Activated T-helper 17 cell treated with anti-CD3 and anti-CD28 coated beads, Interleukin-2, amount 50 U/mL, for 72 hours (primary cell): Measurements from ENCODE around the gene GPC5. TPM values are rescaled to one million over a fixed set of nuclear protein-coding genes. Genes with fewer than 3 reads are reported as not detected.
"Not testable (repeated sequence)": the region's sequence is repeated elsewhere in the genome, so short reads cannot be mapped to it uniquely, and the experiment has no call there.

ENCODE experiments used
- ATAC-seq: fragments of 150-1000 bp; cut with Tn5 transposase; replicated peaks from 2 replicates; pipeline ENCODE4 v1.10.0; 2021; ENCODE audit warnings: mild to moderate bottlenecking, moderate library complexity
- H3K27ac Mint-ChIP-seq: one replicate; pipeline ENCODE4 v1.8.0; 2022; ENCODE audit warnings: mixed read lengths
- H3K27me3 Mint-ChIP-seq: one replicate; pipeline ENCODE4 v1.8.0; 2022; ENCODE audit warnings: mixed read lengths
- H3K36me3 Mint-ChIP-seq: one replicate; pipeline ENCODE4 v1.8.0; 2022; ENCODE audit warnings: low read depth, mild to moderate bottlenecking, mixed read lengths
- H3K4me1 Mint-ChIP-seq: one replicate; pipeline ENCODE4 v1.8.0; 2022; ENCODE audit warnings: mixed read lengths
- H3K4me3 Mint-ChIP-seq: one replicate; pipeline ENCODE4 v1.8.0; 2022; ENCODE audit warnings: mild to moderate bottlenecking, mixed read lengths
- H3K9me3 Mint-ChIP-seq: one replicate; pipeline ENCODE4 v1.8.0; 2022; ENCODE audit warnings: mixed read lengths
- total RNA-seq, 2 donors: library from RNA; stranded (reverse); gene quantifications; one replicate each; pipeline ENCODE4 v1.2.3, GENCODE V29; 2022

GPC5 gene
- total RNA-seq, 2 donors from 2014 or later, result 0.09 to 0.29 TPM

- Mint-ChIP-seq H3K36me3 (no peaks in the 10 kb centered on the region), H3K27ac (no peak overlapping the region), H3K4me1 (no peaks in the 10 kb centered on the region), H3K27me3 (no peaks in the 10 kb centered on the region), H3K9me3 (no peaks in the 10 kb centered on the region), H3K4me3 (no peak overlapping the region)
- no peak for ATAC-seq
Measured at GRCh38 chr13:91762957-91763356, 364.5 kb downstream of the GPC5 start.

DNA sequence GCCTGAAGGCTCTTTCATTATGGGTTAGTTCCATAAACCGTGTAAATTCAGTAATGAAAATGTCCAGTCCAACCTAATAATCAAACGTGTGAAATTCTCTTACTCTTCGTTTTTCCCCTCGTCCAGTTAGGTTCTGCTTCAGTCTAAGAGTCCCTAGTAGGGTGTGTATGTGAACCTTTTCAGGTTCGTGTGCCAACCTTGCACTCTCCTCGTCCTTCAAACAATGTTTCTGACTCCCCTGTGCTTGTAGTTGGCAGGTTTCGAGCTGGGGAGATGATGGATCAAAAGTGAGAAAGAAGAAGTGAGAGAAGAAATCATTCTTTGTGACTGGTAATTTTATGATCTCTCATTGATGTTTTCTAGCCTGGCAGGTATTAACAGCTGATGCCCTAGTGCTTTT lies 366.1 kb downstream of the GPC5 start:
- no peaks in the 10 kb centered on the region for H3K9me3 Mint-ChIP-seq
- H3K27ac Mint-ChIP-seq, result no peak overlapping the region
- no peak for ATAC-seq
- H3K4me1 Mint-ChIP-seq, result no peaks in the 10 kb centered on the region
- no peaks in the 10 kb centered on the region for H3K27me3 Mint-ChIP-seq
- no peak overlapping the region for H3K4me3 Mint-ChIP-seq
- H3K36me3 Mint-ChIP-seq, result no peaks in the 10 kb centered on the region

- no peaks in the 10 kb centered on the region for H3K36me3 Mint-ChIP-seq
- H3K4me3 Mint-ChIP-seq, result no peak overlapping the region
- no peaks in the 10 kb centered on the region for H3K4me1 Mint-ChIP-seq
- H3K27ac Mint-ChIP-seq, result no peak overlapping the region
- H3K27me3 Mint-ChIP-seq, result no peaks in the 10 kb centered on the region
- ATAC-seq, result no peak
- H3K9me3 Mint-ChIP-seq, result no peaks in the 10 kb centered on the region
Measured at GRCh38 chr13:91767651-91768050, 369.2 kb downstream of the GPC5 start.

GRCh38 chr13:91768746-91769145 lies 370.3 kb downstream of the GPC5 start:
- no peaks in the 10 kb centered on the region for H3K9me3 Mint-ChIP-seq
- H3K27me3 Mint-ChIP-seq, result no peaks in the 10 kb centered on the region
- no peaks in the 10 kb centered on the region for H3K4me1 Mint-ChIP-seq
- no peak overlapping the region for H3K4me3 Mint-ChIP-seq
- no peak for ATAC-seq
- H3K36me3 Mint-ChIP-seq, result no peaks in the 10 kb centered on the region
- no peak overlapping the region for H3K27ac Mint-ChIP-seq

DNA sequence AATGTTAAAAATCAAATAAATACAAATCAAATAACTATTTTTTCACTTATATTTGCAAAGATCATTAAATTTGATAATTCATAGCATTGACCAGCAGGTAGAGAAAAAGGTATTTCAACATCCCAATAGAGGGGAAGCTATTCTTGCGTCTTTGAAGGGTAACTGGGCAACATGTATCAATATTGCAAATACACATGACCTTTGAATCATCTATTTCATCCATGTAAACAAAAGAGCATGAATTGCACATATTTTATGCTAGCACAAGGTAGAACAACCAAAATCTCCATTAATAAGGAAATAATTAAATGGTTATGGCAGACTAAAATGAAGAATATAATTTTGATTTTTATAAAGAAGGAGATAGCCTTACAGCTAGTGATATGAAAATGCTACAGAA lies 372.8 kb downstream of the GPC5 start:
- Mint-ChIP-seq H3K27ac (no peak overlapping the region), H3K27me3 (no peaks in the 10 kb centered on the region)

GRCh38 chr13:91773591-91774227 lies 375.3 kb downstream of the GPC5 start:
- Mint-ChIP-seq H3K4me3 (no peak overlapping the region), H3K36me3 (no peaks in the 10 kb centered on the region)
- ATAC-seq, result no peak

More for the DNA sequence above, 372.8 kb downstream of the GPC5 start:
- no peaks in the 10 kb centered on the region for H3K4me1 Mint-ChIP-seq
- ATAC-seq, result no peak
- no peaks in the 10 kb centered on the region for H3K36me3 Mint-ChIP-seq
- no peaks in the 10 kb centered on the region for H3K9me3 Mint-ChIP-seq
- H3K4me3 Mint-ChIP-seq, result no peak overlapping the region

GRCh38 chr13:91774397-91774796 lies 376.0 kb downstream of the GPC5 start:
- Mint-ChIP-seq H3K9me3 (no peaks in the 10 kb centered on the region), H3K4me3 (no peak overlapping the region), H3K27me3 (no peaks in the 10 kb centered on the region), H3K27ac (no peak overlapping the region), H3K4me1 (no peaks in the 10 kb centered on the region), H3K36me3 (no peaks in the 10 kb centered on the region)
- no peak for ATAC-seq

More at GRCh38 chr13:91773591-91774227, 375.3 kb downstream of the GPC5 start:
- no peak overlapping the region for H3K27ac Mint-ChIP-seq
- no peaks in the 10 kb centered on the region for H3K4me1 Mint-ChIP-seq
- no peaks in the 10 kb centered on the region for H3K27me3 Mint-ChIP-seq
- no peaks in the 10 kb centered on the region for H3K9me3 Mint-ChIP-seq

- no peaks in the 10 kb centered on the region for H3K9me3 Mint-ChIP-seq
- no peak for ATAC-seq
- H3K4me3 Mint-ChIP-seq, result no peak overlapping the region
- no peaks in the 10 kb centered on the region for H3K4me1 Mint-ChIP-seq
- no peak overlapping the region for H3K27ac Mint-ChIP-seq
- H3K27me3 Mint-ChIP-seq, result no peaks in the 10 kb centered on the region
- H3K36me3 Mint-ChIP-seq, result no peaks in the 10 kb centered on the region
Measured at GRCh38 chr13:91776611-91777193, 378.3 kb downstream of the GPC5 start.

DNA sequence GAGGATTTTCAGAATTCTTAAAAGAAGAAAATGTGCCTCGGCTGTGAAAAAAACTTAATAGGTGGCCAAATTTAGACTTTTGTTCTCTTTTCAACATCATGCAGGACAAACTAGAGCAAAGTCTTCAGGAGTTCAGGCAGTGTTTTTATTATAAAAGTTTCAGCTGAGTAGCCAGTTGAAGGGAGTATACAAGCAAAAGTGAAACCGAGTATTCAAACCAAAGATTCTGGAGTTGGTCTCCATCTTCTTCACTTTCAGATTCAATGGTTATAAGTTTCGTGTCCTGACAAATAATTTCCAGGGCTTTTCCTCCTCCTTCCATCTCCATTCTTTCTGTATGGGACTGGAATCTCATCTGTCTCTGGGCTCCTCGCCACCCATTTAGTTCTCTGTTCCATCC lies 379.7 kb downstream of the GPC5 start:
- Mint-ChIP-seq H3K4me3 (no peak overlapping the region), H3K9me3 (no peaks in the 10 kb centered on the region), H3K36me3 (no peaks in the 10 kb centered on the region), H3K4me1 (no peaks in the 10 kb centered on the region), H3K27ac (no peak overlapping the region), H3K27me3 (no peaks in the 10 kb centered on the region)
- no peak for ATAC-seq

- H3K27ac Mint-ChIP-seq, H3K4me1 Mint-ChIP-seq, H3K4me3 Mint-ChIP-seq, ATAC-seq, H3K27me3 Mint-ChIP-seq, H3K9me3 Mint-ChIP-seq, H3K36me3 Mint-ChIP-seq: not testable (repeated sequence)
Measured at GRCh38 chr13:91781982-91782691, 383.7 kb downstream of the GPC5 start.

GRCh38 chr13:91785431-91786119 lies 387.2 kb downstream of the GPC5 start:
- H3K4me1 Mint-ChIP-seq, result no peaks in the 10 kb centered on the region
- no peaks in the 10 kb centered on the region for H3K27me3 Mint-ChIP-seq
- H3K27ac Mint-ChIP-seq, result no peak overlapping the region
- no peak overlapping the region for H3K4me3 Mint-ChIP-seq
- H3K36me3 Mint-ChIP-seq, result no peaks in the 10 kb centered on the region
- ATAC-seq, result no peak
- H3K9me3 Mint-ChIP-seq, result no peaks in the 10 kb centered on the region

- no peak overlapping the region for H3K4me3 Mint-ChIP-seq
- H3K4me1 Mint-ChIP-seq, result no peaks in the 10 kb centered on the region
- no peak for ATAC-seq
- H3K27me3 Mint-ChIP-seq, result no peaks in the 10 kb centered on the region
- H3K27ac Mint-ChIP-seq, result no peak overlapping the region
- peaks cover 6% of the 10 kb centered on the region for H3K9me3 Mint-ChIP-seq
- H3K36me3 Mint-ChIP-seq, result no peaks in the 10 kb centered on the region
Measured at GRCh38 chr13:91792054-91792453, 393.6 kb downstream of the GPC5 start.

DNA sequence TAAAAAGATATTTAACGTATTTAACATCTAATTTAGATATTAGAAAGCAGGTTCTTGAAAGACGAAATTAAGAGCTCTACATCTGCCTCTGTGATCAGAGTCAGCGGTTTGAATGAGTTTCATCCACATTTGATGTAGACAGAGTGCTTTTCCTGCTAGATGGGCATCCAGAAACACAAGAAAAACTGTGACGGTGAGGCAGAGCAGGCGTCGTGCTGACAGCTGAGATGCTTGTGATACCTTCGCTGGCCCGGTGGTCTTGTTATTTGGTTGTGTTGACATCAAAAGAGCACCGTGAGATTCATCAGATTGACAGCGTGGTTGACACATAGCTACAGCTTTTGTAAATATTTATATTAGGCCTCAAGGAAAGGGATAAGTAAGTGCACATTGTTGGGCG lies 399.1 kb downstream of the GPC5 start:
- no peak overlapping the region for H3K27ac Mint-ChIP-seq
- H3K4me1 Mint-ChIP-seq, result no peaks in the 10 kb centered on the region
- H3K4me3 Mint-ChIP-seq, result no peak overlapping the region
- no peaks in the 10 kb centered on the region for H3K36me3 Mint-ChIP-seq
- ATAC-seq, result no peak
- H3K9me3 Mint-ChIP-seq, result peaks cover 15% of the 10 kb centered on the region
- H3K27me3 Mint-ChIP-seq, result no peaks in the 10 kb centered on the region

DNA sequence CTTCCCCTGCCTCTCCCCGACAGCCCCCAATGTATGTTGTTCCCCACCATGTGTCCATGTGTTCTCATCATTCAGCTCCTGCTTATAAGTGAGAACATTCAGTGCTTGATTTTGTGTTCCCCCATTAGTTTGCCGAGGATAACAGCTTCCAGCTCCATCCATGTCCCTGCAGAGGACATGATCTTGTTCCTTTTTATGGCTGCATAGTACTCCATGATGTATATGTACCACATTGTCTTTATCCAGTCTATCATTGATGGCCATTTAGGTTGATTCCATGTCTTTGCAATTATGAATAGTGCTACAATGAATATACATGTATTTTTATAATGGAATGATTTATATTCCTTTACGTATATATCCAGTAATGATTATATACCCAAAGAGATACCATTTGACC lies 399.9 kb downstream of the GPC5 start:
- not testable (repeated sequence) for H3K4me1 Mint-ChIP-seq, H3K27ac Mint-ChIP-seq, ATAC-seq, H3K4me3 Mint-ChIP-seq, H3K27me3 Mint-ChIP-seq, H3K36me3 Mint-ChIP-seq
- peaks cover 15% of the 10 kb centered on the region for H3K9me3 Mint-ChIP-seq

- not testable (repeated sequence) for H3K27me3 Mint-ChIP-seq, H3K27ac Mint-ChIP-seq, ATAC-seq, H3K9me3 Mint-ChIP-seq, H3K36me3 Mint-ChIP-seq, H3K4me3 Mint-ChIP-seq, H3K4me1 Mint-ChIP-seq
Measured at GRCh38 chr13:91801772-91802171, 403.4 kb downstream of the GPC5 start.
